GM12878 (cell line): ENCODE data around the gene ALAD. TPM values are rescaled to one million over a fixed set of nuclear protein-coding genes. Genes with fewer than 3 reads are reported as not detected.

ENCODE experiments used
- ATAC-seq: fragments of 200-7000 bp; cut with Tn5 transposase; 3 replicates; pipeline ENCODE4 v1.9.1; 2020; ENCODE audit warnings: mild to moderate bottlenecking, moderate library complexity
- BruUV-seq: library from RNA; stranded (reverse); fragments of 400-500 nt; replicated peaks from 2 replicates; lab custom pipeline; 2021; lab: Mats Ljungman, UMichigan
- CTCF ChIA-PET: fragments of 300-600 bp; sonication (Branson Sonifier 250); formaldehyde crosslinking; extraction: SDS; loops from one replicate; lab custom pipeline; 2021; ENCODE audit warnings: inconsistent platforms; lab: Yijun Ruan, JAX
- POLR2A ChIA-PET: fragments of 350-600 bp; formaldehyde crosslinking; extraction: SDS; loops from one replicate; lab custom pipeline; 2021; ENCODE audit warnings: inconsistent platforms; lab: Charles Lee
- RAD21 ChIA-PET: fragments of 300-600 bp; sonication (Branson Sonifier 250); formaldehyde crosslinking; loops from one replicate; lab custom pipeline; 2023; ENCODE audit warnings: antibody characterized with exemption; ENCODE audit not compliant: unreplicated experiment; lab: Charles Lee
- SMC1A ChIA-PET: fragments of 300-600 bp; sonication (Branson Sonifier 250); formaldehyde crosslinking; loops from one replicate; lab custom pipeline; 2023; ENCODE audit not compliant: unreplicated experiment, uncharacterized antibody; lab: Charles Lee
- DNase-seq: peaks from one replicate; pipeline ENCODE4 v3.0.0-alpha.2; 2011; ENCODE audit warnings: low read depth, low spot score
- FAIRE-seq: peaks from 3 replicates; lab custom pipeline; 2011; peaks lifted over from hg19 to GRCh38; lab: Jason Lieb, UNC
- H2AFZ ChIP-seq: 2 replicates; pipeline ENCODE4 v1.6.0; 2011; ENCODE audit warnings: low read depth, low read length, control low read depth; ENCODE audit not compliant: control insufficient read depth
- H3K27ac ChIP-seq: 2 replicates; pipeline ENCODE4 v1.5.1; 2011; ENCODE audit warnings: control low read depth; ENCODE audit not compliant: control insufficient read depth, insufficient read depth
- H3K27me3 ChIP-seq, 2 experiments: replicated peaks in 1 of 2; 2 replicates each; pipeline versions ENCODE4 v1.6.0 to v1.6.1; 2011; ENCODE audit warnings: low read length in 1 of 2; ENCODE audit not compliant: control insufficient read depth in 2 of 2, insufficient read depth in 2 of 2
- H3K36me3 ChIP-seq, 2 experiments: 2 replicates each; pipeline ENCODE4 v1.5.1; 2011; ENCODE audit warnings: low read length in 1 of 2; ENCODE audit not compliant: control insufficient read depth in 2 of 2, insufficient read depth in 2 of 2
- H3K4me1 ChIP-seq: 2 replicates; pipeline ENCODE4 v1.6.1; 2011; ENCODE audit warnings: mild to moderate bottlenecking, low read length, moderate library complexity, mixed read lengths; ENCODE audit not compliant: control insufficient read depth, insufficient read depth
- H3K4me2 ChIP-seq: 2 replicates; pipeline ENCODE4 v1.6.0; 2011; ENCODE audit warnings: control low read depth; ENCODE audit not compliant: control insufficient read depth, insufficient read depth
- H3K4me3 ChIP-seq: fragments of 200-600 bp; sonication (generic); 2 replicates; pipeline ENCODE4 v1.5.1; 2016
- H3K79me2 ChIP-seq: 2 replicates; pipeline ENCODE4 v1.6.0; 2011; ENCODE audit warnings: low read length; ENCODE audit not compliant: control insufficient read depth, insufficient read depth
- H3K9ac ChIP-seq: 2 replicates; pipeline ENCODE4 v1.8.0; 2011; ENCODE audit warnings: low read length, control low read depth, mixed read lengths; ENCODE audit not compliant: control insufficient read depth, insufficient read depth
- H3K9me3 ChIP-seq: replicated peaks from 3 replicates; pipeline ENCODE4 v1.5.1; 2011; ENCODE audit warnings: mild to moderate bottlenecking, low read length; ENCODE audit not compliant: control insufficient read depth, insufficient read depth
- H4K20me1 ChIP-seq: 2 replicates; pipeline ENCODE4 v1.6.0; 2011; ENCODE audit not compliant: control insufficient read depth, insufficient read depth
- ATF3 ChIP-seq: IDR thresholded peaks from 2 replicates; pipeline ENCODE4 v1.6.1; 2011; ENCODE audit warnings: low read depth, mild to moderate bottlenecking, low read length, moderate library complexity, borderline replicate concordance; ENCODE audit errors: extremely low read depth
- CHD4 ChIP-seq: fragments of 200-600 bp; sonication (generic); IDR thresholded peaks from 2 replicates; pipeline ENCODE4 v1.6.1; 2016; ENCODE audit warnings: mild to moderate bottlenecking
- EP300 ChIP-seq, 2 experiments: fragments of 150-350 bp in 1 of 2; IDR thresholded peaks; 2 replicates each; pipeline ENCODE4 v1.6.1; 2011 to 2012; ENCODE audit warnings: low read depth in 2 of 2, low read length in 2 of 2, borderline replicate concordance in 1 of 2, improper control_type of control experiment in 1 of 2, inconsistent platforms in 1 of 2; ENCODE audit not compliant: control insufficient read depth in 1 of 2
- ETV6 ChIP-seq, 2 experiments: fragments of 450-650 bp in 1 of 2; IDR thresholded peaks in 1 of 2; conservative IDR thresholded peaks in 1 of 2; 2 replicates each; pipeline ENCODE4 v1.6.1; 2014; ENCODE audit warnings: antibody characterized with exemption in 1 of 2, borderline replicate concordance in 1 of 2, low read depth in 1 of 2, mild to moderate bottlenecking in 1 of 2, moderate library complexity in 1 of 2
- EZH2 ChIP-seq: IDR thresholded peaks from 2 replicates; pipeline ENCODE4 v1.6.1; 2012; ENCODE audit warnings: low read depth, mild to moderate bottlenecking, control low read depth, inconsistent platforms, low read length, borderline replicate concordance; ENCODE audit not compliant: control insufficient read depth
- FOXM1 ChIP-seq: IDR thresholded peaks from 2 replicates; pipeline ENCODE4 v1.6.1; 2012; ENCODE audit warnings: low read depth, mild to moderate bottlenecking, inconsistent platforms, low read length, moderate library complexity
- NFYA ChIP-seq: IDR thresholded peaks from 2 replicates; pipeline ENCODE4 v1.6.1; 2011; ENCODE audit warnings: low read depth, mild to moderate bottlenecking, low read length, improper control_type of control experiment, borderline replicate concordance
- NFYB ChIP-seq: IDR thresholded peaks from 2 replicates; pipeline ENCODE4 v1.6.1; 2011; ENCODE audit warnings: low read depth, mild to moderate bottlenecking, low read length, improper control_type of control experiment, moderate library complexity; ENCODE audit not compliant: insufficient read depth
- SIN3A ChIP-seq: IDR thresholded peaks from 2 replicates; pipeline ENCODE4 v1.6.1; 2012; ENCODE audit warnings: low read depth, low read length, improper control_type of control experiment
- SREBF2 ChIP-seq: IDR thresholded peaks from 2 replicates; pipeline ENCODE4 v1.6.1; 2012; ENCODE audit warnings: mild to moderate bottlenecking, low read length
- ZNF24 ChIP-seq: fragments of 450-650 bp; IDR thresholded peaks from 2 replicates; pipeline ENCODE4 v1.6.1; 2017; ENCODE audit warnings: antibody characterized with exemption, mild to moderate bottlenecking
- whole genome bisulfite sequencing: methylation state at CpG from one replicate; pipeline ENCODE4 v1.1.6; 2016; ENCODE audit warnings: low lambda C conversion rate; ENCODE audit not compliant: insufficient replicate concordance, insufficient coverage; ENCODE audit errors: missing lambda C conversion rate; 5-methylcytosine and 5-hydroxymethylcytosine counted together
- in situ Hi-C: fragments of 300-500 bp; cut with MboI; formaldehyde crosslinking; loops from 9 replicates; pipeline ENCODE4 v1.14.3; 2018; ENCODE audit warnings: mixed read lengths
- intact Hi-C: fragments of 100-400 bp; cut with micrococcal nuclease; formaldehyde crosslinking; loops from one replicate; pipeline ENCODE4 v1.14.2; 2022; ENCODE audit not compliant: unreplicated experiment
- polyA plus RNA-seq, 11 experiments: library from polyadenylated mRNA; depleted of rRNA in 4 of 11; unstranded in 6 of 11; stranded (reverse) in 5 of 11; fragments of >200 nt; fragmentation: Nextera tagmentation in 4 of 11; fragmentation: Illumina TruSeq in 1 of 11; extraction: Ambion mirVana in 4 of 11; extraction: Trizol in 1 of 11; gene quantifications; 1 replicate in 1 of 11; 2 replicates in 10 of 11; pipeline versions ENCODE4 v1.2.1 to v1.2.3, GENCODE V29; 2011 to 2016; ENCODE audit warnings: inconsistent platforms in 2 of 11, missing spikeins in 2 of 11, low read depth in 1 of 11
- total RNA-seq, 4 experiments: library from RNA; depleted of rRNA in 3 of 4; stranded (reverse); fragments of >200 nt in 3 of 4; fragmentation: Illumina TruSeq in 1 of 4; extraction: Trizol in 1 of 4; gene quantifications; 2 replicates each; pipeline versions ENCODE4 v1.2.1 to v1.2.3, GENCODE V29; 2013 to 2021

Gene ALAD
- total and polyA plus RNA-seq, 10 of the 15 experiments (the other 5 are each of a cell fraction or from before 2014, with no cell fraction given), result 2.4 to 21.6 (median 12.9) TPM

GRCh38 chr9:113369855-113370140, 31.3 kb downstream of the ALAD start:
- DNase-seq (no peak), ATAC-seq (no peak)
- intact Hi-C loops (no loop called here), in situ Hi-C loops (no loop called here)
- no peaks in the 10 kb centered on the region for H3K27me3 ChIP-seq
- WGBS, result 54% methylated on average over 11 of the region's 11 CpGs
- H3K9ac ChIP-seq, result no peak overlapping the region
- no peak overlapping the region for H3K27ac ChIP-seq
- ChIA-PET SMC1A (no interaction called here), RAD21 (no interaction called here)
- BruUV-seq, result no TSS peak
- H3K4me2 ChIP-seq, result no peak overlapping the region
- TF ChIP-seq ZNF24 (no peak), EZH2 (no peak), FOXM1 (no peak), NFYB (no peak), CHD4 (no peak), NFYA (no peak), SIN3A (no peak), ATF3 (no peak), EP300 (IDR thresholded peaks at IDR 0.05; ENCODE audit: borderline replicate concordance in 1 of 2, control insufficient read depth in 1 of 2, low read depth in 2 of 2, low read length in 2 of 2) (no peak), SREBF2 (no peak), ETV6 (conservative IDR thresholded peaks at IDR 0.05 in 1 of 2, IDR thresholded peaks at IDR 0.05 in 1 of 2; ENCODE audit: borderline replicate concordance in 1 of 2, low read depth in 1 of 2) (no peak)
- TF ChIP-seq, all 136 proteins: peak for 0
- peaks cover 16% of the 10 kb centered on the region for H3K4me1 ChIP-seq
- H3K79me2 ChIP-seq, result no peaks in the 10 kb centered on the region
- H3K9me3 ChIP-seq, result no peaks in the 10 kb centered on the region
- H2AFZ ChIP-seq, result no peak overlapping the region
- no peaks in the 10 kb centered on the region for H4K20me1 ChIP-seq
- ChIA-PET POLR2A (interaction anchor here (0.6 kb wide), 1 partner anchor 461 kb away, joined by 3 read pairs; no protein-coding TSS in a partner anchor), CTCF (interaction anchor here (0.8 kb wide), 1 partner anchor 12 kb away, joined by 4 read pairs; no protein-coding TSS in a partner anchor)
- FAIRE-seq, result no peak
- peaks cover 5 to 7% of the 10 kb centered on the region in 2 experiments for H3K36me3 ChIP-seq
- H3K4me3 ChIP-seq, result no peak overlapping the region
